ENCODE data around the gene MACROD1. TPM values are rescaled to one million over a fixed set of nuclear protein-coding genes. Genes with fewer than 3 reads are reported as not detected.

The MACROD1 gene
- total and polyA plus RNA-seq, 2 donors (not counting 3 experiments of a cell fraction or from before 2014, with no cell fraction given) = 11.0 to 16.2 TPM

GRCh38 chr11:64052938-64053622 lies 112.8 kb downstream of the MACROD1 start:
- TF ChIP-seq FOS (IDR thresholded peaks at IDR 0.05; ENCODE audit: borderline replicate concordance, insufficient read depth, low read length) (no peak), POLR2A (IDR thresholded peaks at IDR 0.05; ENCODE audit: low read depth, low read length) (no peak), JUN (IDR thresholded peaks at IDR 0.05; ENCODE audit: borderline replicate concordance, insufficient read depth, insufficient read length, low read depth) (no peak), MYC (IDR thresholded peaks at IDR 0.05; ENCODE audit: low read depth, low read length) (no peak), CTCF (IDR thresholded peaks at IDR 0.05; ENCODE audit: extremely low read depth in 1 of 2, insufficient read depth in 1 of 2, low read depth in 1 of 2, low read length in 2 of 2) (no peak), GATA2 (IDR thresholded peaks at IDR 0.05; ENCODE audit: insufficient read depth, insufficient read length, low read depth, low read length) (no peak), POLR2AphosphoS5 (IDR thresholded peaks at IDR 0.05; ENCODE audit: insufficient read depth, low read depth, low read length) (no peak), EZH2 (IDR thresholded peaks at IDR 0.05; ENCODE audit: borderline replicate concordance, low read depth, low read length, severe bottlenecking) (no peak)
- TF ChIP-seq, protein P1, sequence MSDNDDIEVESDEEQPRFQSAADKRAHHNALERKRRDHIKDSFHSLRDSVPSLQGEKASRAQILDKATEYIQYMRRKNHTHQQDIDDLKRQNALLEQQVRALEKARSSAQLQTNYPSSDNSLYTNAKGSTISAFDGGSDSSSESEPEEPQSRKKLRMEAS (IDR thresholded peaks at IDR 0.05; ENCODE audit: insufficient read depth, insufficient read length) = no peak
- dilution Hi-C loops (cut with MboI; ENCODE audit: extremely low pct_ligation_motif_present, low sequenced_read_pairs) (no loop called here), intact Hi-C loops (cut with micrococcal nuclease) (no loop called here)
- no peaks in the 10 kb centered on the region for H4K20me1 ChIP-seq (replicated peaks; ENCODE audit: control insufficient read depth, extremely low read depth, insufficient read depth, low read length)
- no peaks in the 10 kb centered on the region for H3K9me3 ChIP-seq (replicated peaks; ENCODE audit: control insufficient read depth, insufficient read depth, low read length)
- no peak overlapping the region for H3K27ac ChIP-seq (ENCODE audit: insufficient read depth, low read depth, low read length)
- FAIRE-seq (no peak), DNase-seq (ENCODE audit: low read depth, low spot score) (no peak)
- no peaks in the 10 kb centered on the region for H3K9me1 ChIP-seq (replicated peaks; ENCODE audit: control insufficient read depth, extremely low read depth, insufficient read depth, low read length)
- ChIA-PET CTCF (no interaction called here), POLR2A (no interaction called here)
- H3K9ac ChIP-seq (replicated peaks; ENCODE audit: extremely low read depth, insufficient read depth, low read length) = no peak overlapping the region
- no peaks in the 10 kb centered on the region for H3K27me3 ChIP-seq (ENCODE audit: control insufficient read depth in 2 of 2, insufficient read depth in 2 of 2, low read length in 2 of 2)
- no peaks in the 10 kb centered on the region for H3K4me1 ChIP-seq (ENCODE audit: control insufficient read depth, extremely low read depth, insufficient read depth, low read length)
- no peak overlapping the region for H3K4me2 ChIP-seq (ENCODE audit: insufficient read depth, low read length)
- H2AFZ ChIP-seq (ENCODE audit: low read depth, low read length) = no peak overlapping the region
- no TSS peak for BruUV-seq (replicated peaks)
- H3K4me3 ChIP-seq (replicated peaks in 1 of 3; ENCODE audit: insufficient read depth in 1 of 3, low read depth in 1 of 3, low read length in 3 of 3) = no peak overlapping the region
- no peaks in the 10 kb centered on the region for H3K36me3 ChIP-seq (ENCODE audit: control insufficient read depth in 2 of 2, extremely low read depth in 1 of 2, insufficient read depth in 2 of 2, low read length in 2 of 2)
- no peaks in the 10 kb centered on the region for H3K79me2 ChIP-seq (ENCODE audit: control insufficient read depth, insufficient read depth, low read length)

All from endothelial cell of umbilical vein (primary cell).